OCI-LY3 (cell line): Measurements from ENCODE around the gene DRAP1.

Source experiments
- CTCF ChIP-seq: fragments of 200-600, 300-600 bp; sonication (generic); IDR thresholded peaks from 2 replicates; pipeline ENCODE4 v1.5.1; 2014; ENCODE audit warnings: antibody characterized with exemption, low read length, low read depth
- EZH2phosphoT487 ChIP-seq: fragments of 200-600 bp; shearing (Covaris generic); IDR thresholded peaks from 2 replicates; pipeline ENCODE4 v1.6.1; 2018; ENCODE audit warnings: antibody characterized with exemption, mixed run types, low read depth

GRCh38 chr11:65903715-65904114 lies 15.5 kb upstream of the DRAP1 start:
- no peak for TF ChIP-seq CTCF
- no peak for TF ChIP-seq EZH2phosphoT487
